ENCODE measurements around the gene AIG1. TPM values are rescaled to one million over a fixed set of nuclear protein-coding genes. Genes with fewer than 3 reads are reported as not detected.

The AIG1 gene
- total RNA-seq, 1 experiment from 2014 or later = 42.8 TPM

GRCh38 chr6:143362192-143362558 is 301.5 kb downstream of the AIG1 start:
- no peak for DNase-seq (ENCODE audit: low read depth)

GRCh38 chr6:143363299-143363698 is 302.6 kb downstream of the AIG1 start:
- no peak for DNase-seq (ENCODE audit: low read depth)

- peak; percentile 62 for DNase-seq (ENCODE audit: low read depth)
These were observed 307.7 kb downstream of the AIG1 start for GRCh38 chr6:143368426-143368825.

- no peak for DNase-seq (ENCODE audit: low read depth)
These were observed 309.3 kb downstream of the AIG1 start for GRCh38 chr6:143369971-143370370.

GRCh38 chr6:143370812-143371370 is 310.2 kb downstream of the AIG1 start:
- no peak for DNase-seq (ENCODE audit: low read depth)

- no peak for DNase-seq (ENCODE audit: low read depth)
These were observed 311.7 kb downstream of the AIG1 start for GRCh38 chr6:143372199-143372882.

- no peak for DNase-seq (ENCODE audit: low read depth)
These were observed 313.3 kb downstream of the AIG1 start for GRCh38 chr6:143374014-143374413.

GRCh38 chr6:143375022-143375585 is 314.4 kb downstream of the AIG1 start:
- no peak for DNase-seq (ENCODE audit: low read depth)

GRCh38 chr6:143376375-143376774 is 315.7 kb downstream of the AIG1 start:
- DNase-seq (ENCODE audit: low read depth) = no peak

- no peak for DNase-seq (ENCODE audit: low read depth)
These were observed 316.2 kb downstream of the AIG1 start for GRCh38 chr6:143376861-143377260.

- DNase-seq (ENCODE audit: low read depth) = no peak
These were observed 324.9 kb downstream of the AIG1 start for GRCh38 chr6:143385636-143386035.

- no peak for DNase-seq (ENCODE audit: low read depth)
These were observed 329.6 kb downstream of the AIG1 start for GRCh38 chr6:143390278-143390677.

Other genes starting within 250 kb of the AIG1 start
- gene HIVEP2, start 115.7 kb upstream of the AIG1 start, total RNA-seq (2014; rRNA removed; shearing (Covaris generic)) = 7.2 and 8.2 TPM in 2 replicates